Stimulated activated CD4-positive, alpha-beta T cell treated with anti-CD3 and anti-CD28 coated beads, TNF-alpha, amount 100 ng/mL, for 24 hours (primary cell): Measurements from ENCODE around the gene GATAD2A.

Experiments used
- DNase-seq, 3 experiments: peaks; one replicate each; pipeline ENCODE4 v3.0.0-alpha.2; 2020; ENCODE audit warnings: low read depth in 3 of 3

The GATAD2A gene

DNA sequence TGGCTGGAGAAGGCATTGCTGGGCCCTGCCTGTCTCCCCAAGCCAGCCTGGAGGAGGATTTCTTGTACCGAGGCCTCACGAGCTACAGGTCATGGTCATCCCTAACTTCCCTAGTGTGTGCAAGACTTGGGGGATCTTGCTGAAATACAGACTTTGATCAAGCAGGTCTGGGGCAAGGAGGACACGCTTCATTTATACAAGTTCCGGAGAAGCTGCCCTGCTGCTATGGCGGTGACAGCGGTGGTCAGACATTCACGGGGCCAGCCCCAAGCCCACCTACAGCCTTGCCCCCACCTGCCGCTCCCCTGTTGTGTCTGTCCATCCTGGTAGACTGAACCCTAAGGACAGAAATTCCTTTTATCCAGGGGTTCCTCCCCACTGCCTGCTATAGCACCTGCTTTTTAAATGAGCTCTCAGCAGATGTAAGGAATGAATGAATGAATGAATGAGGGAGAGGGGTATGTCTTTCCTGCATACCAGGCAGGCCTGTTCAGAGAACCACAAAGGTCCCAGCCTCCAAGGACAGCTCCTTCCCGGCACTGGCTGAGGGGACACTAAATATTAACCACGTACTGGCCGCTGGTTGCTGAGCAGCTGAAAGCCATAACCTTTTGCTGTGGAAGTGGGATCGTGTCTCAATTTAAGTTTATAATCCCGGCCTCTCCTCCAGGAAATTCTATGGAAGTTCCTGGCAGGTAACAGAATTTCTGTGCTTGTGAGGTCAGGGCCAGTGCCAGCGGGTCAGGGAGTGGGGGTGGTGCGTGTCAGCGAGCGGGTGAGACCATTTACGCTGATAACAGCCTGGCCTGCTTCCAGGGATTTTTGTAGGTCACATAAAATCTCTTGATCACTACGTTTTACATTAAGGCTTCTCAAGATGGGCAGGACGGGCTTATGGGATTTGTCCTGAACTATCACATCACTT, 82.7 kb downstream of the GATAD2A start:
- no peak for DNase-seq

GRCh38 chr19:19488875-19489690, 83.6 kb downstream of the GATAD2A start:
- DNase-seq, result peak; percentile 60 to 79 (median 75)

DNA sequence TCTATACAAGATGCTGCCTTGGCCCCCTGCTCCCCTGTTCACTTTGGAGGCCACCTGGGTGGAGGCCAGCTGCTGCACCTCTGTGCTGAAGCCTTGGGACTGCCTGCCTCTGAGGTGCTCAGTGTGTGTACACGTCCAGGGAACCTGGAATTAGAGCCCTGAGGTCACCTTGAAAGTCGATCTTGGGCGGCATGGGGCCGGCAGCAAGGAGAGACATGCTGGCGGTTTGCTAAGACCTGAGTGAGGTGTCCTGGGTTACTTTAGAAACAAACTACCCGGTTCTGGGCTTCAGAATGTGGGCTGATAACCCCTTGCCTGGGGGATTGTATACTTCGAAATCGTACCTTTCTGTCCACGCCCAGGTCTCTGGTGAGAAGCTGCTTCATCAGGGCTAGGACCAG, 84.3 kb downstream of the GATAD2A start:
- DNase-seq, result no peak

DNA sequence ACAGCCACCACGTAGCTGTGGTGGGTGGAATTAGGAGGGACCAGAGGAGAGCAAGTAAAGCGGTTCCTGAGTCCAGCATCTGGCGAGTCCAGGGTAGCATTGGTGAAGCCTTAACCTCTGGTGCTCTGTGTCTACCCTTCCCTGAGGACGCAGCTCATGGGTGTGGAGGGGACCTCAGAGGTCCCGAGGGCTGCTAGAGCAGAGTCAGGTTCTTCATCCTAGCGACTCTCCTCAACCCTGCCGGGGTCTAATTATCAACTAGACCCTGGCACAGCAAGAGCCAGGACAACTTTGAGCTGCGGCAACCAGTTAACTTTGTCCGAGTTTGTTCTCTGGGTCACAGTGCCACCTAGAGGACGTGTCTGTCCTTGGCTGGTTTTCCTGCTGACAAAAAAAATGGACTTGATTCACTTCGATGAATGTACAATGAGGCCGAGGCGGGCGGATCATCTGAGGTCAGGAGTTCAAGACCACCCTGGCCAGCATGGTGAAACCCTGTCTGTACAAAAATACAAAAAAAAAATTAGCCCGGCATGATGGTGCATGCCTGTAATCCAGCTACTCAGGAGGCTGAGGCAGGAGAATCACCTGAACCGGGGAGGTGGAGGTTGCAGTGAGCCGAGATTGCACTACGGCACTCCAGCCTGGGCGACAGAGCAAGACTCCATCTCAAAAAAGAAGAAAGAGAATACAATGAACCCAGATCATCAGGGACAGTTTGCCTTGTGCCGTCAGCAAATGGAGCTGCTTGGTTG, 84.9 kb downstream of the GATAD2A start:
- peak; percentile 57 to 83 (median 72) for DNase-seq

- DNase-seq, result no peak
Observed at GRCh38 chr19:19491321-19492025, 86.0 kb downstream of the GATAD2A start.

DNA sequence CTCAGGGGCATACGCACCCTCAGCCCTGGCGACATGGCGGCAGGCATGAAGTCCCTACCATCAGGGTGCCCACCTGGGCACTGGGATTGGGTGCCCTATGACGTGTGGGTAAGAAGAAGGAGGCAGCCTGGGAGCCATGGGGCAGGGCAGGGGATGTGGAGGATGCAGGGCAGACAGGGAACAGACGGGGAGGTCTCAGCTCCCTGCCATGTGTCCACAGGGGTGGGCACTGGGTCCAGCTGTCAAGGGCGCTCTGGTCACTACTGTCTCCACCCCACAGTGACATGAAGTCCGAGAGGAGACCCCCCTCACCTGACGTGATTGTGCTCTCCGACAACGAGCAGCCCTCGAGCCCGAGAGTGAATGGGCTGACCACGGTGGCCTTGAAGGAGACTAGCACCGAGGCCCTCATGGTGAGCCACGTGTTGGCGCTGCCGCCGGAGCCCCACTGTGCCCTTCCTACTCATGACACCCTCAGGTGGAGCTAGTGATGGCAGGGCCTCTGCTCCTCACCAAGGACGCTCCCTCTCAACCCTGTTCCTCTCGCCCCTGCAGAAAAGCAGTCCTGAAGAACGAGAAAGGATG, 86.6 kb downstream of the GATAD2A start:
- no peak for DNase-seq

- no peak for DNase-seq
Observed at GRCh38 chr19:19493841-19494546, 88.5 kb downstream of the GATAD2A start.

DNA sequence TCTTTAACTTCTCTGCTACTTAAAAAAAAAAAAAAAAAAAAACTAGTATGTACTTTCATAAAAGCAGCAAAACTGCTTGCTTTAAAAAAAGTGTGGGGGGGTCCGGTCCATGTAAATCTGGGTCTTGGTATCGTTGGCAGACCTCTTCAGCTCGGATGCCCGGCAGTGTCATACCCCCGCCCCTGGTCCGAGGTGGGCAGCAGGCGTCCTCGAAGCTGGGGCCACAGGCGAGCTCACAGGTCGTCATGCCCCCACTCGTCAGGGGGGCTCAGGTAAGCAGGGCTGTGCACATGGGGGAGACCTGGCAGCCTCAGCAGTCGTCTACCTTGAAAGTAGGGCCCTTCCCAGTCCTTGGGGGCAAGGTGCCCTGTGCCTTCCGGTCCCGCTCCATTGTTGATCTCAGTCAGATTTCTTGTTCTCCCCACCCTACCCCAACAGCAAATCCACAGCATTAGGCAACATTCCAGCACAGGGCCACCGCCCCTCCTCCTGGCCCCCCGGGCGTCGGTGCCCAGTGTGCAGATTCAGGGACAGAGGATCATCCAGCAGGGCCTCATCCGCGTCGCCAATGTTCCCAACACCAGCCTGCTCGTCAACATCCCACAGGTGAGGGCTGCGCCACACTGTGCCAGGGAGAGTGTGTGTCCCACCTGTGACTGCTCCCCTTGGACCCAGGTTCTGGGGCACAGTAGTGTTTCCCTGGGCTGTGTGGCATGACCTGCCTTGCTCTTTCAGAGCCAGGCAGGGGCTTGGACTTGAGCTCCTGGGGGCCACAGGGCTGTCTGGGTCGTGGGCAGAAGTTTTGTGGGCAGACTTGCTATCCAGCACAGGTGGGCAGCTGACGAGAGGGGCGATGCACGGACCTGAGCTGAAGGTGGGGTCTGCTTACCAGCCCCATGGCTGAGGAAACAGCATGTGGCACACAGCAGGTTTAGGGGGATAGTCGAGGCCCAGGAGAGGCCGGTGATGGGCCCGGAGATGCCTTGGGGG, 90.4 kb downstream of the GATAD2A start:
- DNase-seq, result no peak

DNA sequence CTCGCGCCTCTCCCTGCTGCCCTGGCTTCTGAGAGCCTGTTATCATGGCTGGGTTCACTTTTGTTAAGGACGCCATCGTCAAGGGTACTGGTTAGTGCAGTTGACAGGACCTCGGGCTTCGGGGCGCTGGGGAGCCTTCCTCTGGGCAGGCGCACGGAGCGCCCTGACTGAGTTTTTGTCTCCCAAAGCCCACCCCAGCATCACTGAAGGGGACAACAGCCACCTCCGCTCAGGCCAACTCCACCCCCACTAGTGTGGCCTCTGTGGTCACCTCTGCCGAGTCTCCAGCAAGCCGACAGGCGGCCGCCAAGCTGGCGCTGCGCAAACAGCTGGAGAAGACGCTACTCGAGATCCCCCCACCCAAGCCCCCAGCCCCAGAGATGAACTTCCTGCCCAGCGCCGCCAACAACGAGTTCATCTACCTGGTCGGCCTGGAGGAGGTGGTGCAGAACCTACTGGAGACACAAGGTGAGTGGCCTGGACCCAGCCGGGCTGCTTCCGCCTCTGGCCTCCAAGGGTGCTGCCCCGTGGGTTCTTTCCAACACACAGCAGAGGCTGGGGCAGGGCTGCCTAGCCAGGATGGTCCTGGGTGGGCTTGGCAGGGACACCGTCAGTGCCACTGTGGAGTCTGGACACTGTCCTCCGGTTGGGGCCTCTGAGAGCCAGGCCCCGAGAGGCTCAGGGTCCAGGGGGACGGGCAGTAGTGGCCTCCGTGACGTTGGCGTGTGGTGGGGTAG, 92.9 kb downstream of the GATAD2A start:
- no peak for DNase-seq

GRCh38 chr19:19499272-19499995, 94.0 kb downstream of the GATAD2A start:
- no peak for DNase-seq

- DNase-seq, result no peak
Observed at GRCh38 chr19:19500975-19501644, 95.6 kb downstream of the GATAD2A start.

DNA sequence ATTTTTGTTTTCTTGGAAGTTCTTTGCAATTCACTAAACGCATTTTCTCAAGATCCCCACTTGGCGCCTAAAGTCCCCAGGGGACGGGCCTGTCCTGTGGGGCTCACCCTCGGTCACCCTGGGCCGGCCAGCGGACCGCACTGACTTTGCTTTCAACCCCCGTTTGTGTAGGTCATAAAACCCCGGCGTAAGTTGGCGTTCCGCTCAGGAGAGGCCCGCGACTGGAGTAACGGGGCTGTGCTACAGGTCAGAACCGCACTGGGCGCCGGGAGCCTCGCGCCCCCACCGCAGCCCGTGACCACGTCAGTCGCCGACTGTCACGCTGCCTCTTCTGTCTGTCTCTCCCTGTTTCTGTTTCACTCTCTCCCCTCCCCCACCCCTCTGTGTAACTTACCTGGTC, 96.3 kb downstream of the GATAD2A start:
- no peak for DNase-seq

GRCh38 chr19:19502281-19502680, 96.8 kb downstream of the GATAD2A start:
- DNase-seq, result no peak

DNA sequence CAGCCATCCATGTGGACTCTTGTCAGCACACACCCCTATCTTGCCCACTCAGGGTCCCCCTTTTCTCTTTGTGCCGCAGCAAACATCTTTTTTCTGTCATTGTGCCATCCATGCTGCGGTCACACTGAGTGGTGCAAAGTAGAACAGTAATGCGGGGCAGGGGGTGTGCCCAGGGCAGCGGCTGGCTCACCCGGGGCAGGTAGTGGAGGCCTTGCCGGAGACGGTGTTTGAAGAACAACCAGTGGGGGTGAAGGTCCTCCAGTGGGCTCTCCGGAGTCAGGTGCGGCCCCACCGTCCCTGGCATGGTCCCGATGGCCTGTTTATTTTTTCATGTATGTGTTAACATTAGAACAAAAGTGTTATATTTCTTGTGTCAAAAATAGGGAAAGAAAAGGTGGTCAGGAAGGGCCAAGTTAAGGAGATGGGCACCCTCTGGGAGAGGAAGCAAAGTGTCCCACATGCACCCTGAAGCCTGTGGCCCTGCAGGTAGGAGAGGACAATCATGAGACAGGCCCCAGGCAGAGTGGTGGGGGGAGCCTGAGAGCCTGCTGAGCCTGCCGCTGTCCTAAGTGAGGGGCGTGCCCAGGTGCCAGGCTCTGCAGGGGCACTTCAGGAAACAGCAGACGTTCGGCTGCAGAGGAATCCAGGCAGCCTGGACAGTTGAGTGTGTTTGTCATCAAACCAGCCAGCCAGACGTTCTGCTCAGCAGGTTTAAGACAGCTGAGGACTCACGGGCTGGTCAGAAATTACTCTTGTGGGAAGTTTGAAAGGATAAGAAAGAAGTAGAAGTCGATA, 97.5 kb downstream of the GATAD2A start:
- no peak for DNase-seq

DNA sequence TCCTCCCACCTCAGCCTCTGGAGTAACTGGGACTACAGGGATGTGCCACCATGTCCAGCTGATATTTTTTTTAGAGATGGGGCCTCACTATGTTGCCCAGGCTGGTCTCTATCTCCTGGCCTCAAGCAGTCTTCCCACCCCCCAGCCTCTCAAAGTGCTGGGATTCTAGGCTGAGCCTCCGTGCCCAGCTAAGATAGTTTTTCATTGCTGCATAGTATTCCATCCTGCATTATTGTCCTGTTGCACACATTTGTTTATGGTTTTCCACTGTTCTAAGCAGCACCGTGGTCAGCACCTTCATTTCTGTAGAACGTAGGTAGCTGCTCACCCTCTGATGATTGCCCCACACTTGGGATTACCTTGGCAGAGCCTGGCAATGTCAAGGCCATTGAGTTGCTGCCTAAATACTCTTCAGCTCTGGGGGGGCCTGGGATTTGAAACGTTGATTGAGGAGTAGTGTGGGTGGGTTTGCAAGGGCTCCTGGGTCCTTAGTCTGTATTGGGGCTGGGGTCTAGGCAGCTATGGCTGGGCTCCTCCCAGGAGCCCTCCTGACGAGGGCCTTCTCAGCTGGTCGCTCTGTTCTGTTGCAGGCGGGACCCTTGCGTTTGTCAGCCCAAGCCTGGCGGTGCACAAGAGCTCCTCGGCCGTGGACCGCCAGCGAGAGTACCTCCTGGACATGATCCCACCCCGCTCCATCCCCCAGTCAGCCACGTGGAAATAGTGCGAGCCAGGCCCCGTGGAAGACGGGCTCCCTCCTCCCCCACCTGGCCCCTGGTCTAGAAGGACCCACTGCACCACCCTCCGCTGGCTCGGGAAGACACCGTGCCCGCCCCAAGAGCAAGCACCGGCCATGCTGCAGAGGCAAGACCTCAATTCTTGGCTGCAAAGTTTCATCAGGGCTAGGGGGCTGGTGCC, 99.5 kb downstream of the GATAD2A start:
- no peak for DNase-seq
